Vagina (tissue), 2 donors: ENCODE results near the gene MT4.

ENCODE experiments used
- POLR2A ChIP-seq, 2 donors: fragments of 450-650 bp; IDR thresholded peaks; one replicate each; pipeline ENCODE4 v1.6.1; 2017; ENCODE audit warnings: antibody characterized with exemption in 2 of 2, mild to moderate bottlenecking in 2 of 2, moderate library complexity in 2 of 2
- POLR2AphosphoS5 ChIP-seq, 2 donors: sonication (generic); formaldehyde crosslinking; IDR thresholded peaks; one replicate each; pipeline ENCODE4 v1.9.0; 2017; ENCODE audit warnings: antibody characterized with exemption in 2 of 2, mild to moderate bottlenecking in 2 of 2, low read depth in 1 of 2; ENCODE audit not compliant: insufficient read depth in 1 of 2
- TF ChIP-seq, protein P1 (sequence below), 3 experiments: fragments of 450-650 bp in 2 of 3; fragments of 200-600 bp in 1 of 3; sonication (generic) in 1 of 3; IDR thresholded peaks; one replicate each; pipeline ENCODE4 v1.5.1; 2017 to 2019; ENCODE audit warnings: antibody characterized with exemption in 3 of 3, mild to moderate bottlenecking in 2 of 3, moderate library complexity in 2 of 3

DNA sequence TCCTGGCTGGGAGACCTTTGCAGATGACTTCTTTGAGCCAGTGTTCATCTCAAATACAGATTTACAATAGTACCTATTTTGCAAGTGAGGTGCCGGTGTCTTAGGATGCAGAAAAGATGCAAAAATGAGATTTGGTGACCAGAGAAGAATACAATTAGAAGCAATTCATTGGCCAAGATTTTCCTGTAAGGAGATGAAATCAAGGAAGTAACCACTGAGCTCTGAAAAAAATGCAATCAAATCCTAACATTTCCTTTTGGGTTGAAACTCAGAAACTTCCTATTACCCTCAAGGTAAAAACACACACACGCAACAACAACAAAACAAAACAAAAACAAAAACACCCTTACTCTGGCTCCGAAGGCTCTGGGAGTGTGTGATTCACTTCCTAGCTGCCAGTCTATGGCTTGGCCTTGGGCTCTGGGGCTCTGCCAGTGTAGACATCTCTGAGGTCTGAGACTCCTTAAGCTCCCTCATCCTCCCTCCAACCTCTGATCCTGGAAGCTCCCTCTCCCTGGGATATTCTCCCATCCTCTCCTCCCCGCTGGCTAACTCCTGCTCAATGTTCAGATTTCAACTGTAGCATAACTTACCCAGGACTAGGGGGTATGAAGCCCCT is 16.8 kb upstream of the MT4 start:
- TF ChIP-seq POLR2A (IDR thresholded peaks at IDR 0.05) = no peak
- TF ChIP-seq, protein P1, sequence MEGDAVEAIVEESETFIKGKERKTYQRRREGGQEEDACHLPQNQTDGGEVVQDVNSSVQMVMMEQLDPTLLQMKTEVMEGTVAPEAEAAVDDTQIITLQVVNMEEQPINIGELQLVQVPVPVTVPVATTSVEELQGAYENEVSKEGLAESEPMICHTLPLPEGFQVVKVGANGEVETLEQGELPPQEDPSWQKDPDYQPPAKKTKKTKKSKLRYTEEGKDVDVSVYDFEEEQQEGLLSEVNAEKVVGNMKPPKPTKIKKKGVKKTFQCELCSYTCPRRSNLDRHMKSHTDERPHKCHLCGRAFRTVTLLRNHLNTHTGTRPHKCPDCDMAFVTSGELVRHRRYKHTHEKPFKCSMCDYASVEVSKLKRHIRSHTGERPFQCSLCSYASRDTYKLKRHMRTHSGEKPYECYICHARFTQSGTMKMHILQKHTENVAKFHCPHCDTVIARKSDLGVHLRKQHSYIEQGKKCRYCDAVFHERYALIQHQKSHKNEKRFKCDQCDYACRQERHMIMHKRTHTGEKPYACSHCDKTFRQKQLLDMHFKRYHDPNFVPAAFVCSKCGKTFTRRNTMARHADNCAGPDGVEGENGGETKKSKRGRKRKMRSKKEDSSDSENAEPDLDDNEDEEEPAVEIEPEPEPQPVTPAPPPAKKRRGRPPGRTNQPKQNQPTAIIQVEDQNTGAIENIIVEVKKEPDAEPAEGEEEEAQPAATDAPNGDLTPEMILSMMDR (IDR thresholded peaks at IDR 0.05) = no peak
- no peak for TF ChIP-seq POLR2AphosphoS5 (IDR thresholded peaks at IDR 0.05; ENCODE audit: insufficient read depth in 1 of 2, low read depth in 1 of 2)
